H9 (cell line): ENCODE measurements around the gene WRAP73. TPM values are rescaled to one million over a fixed set of nuclear protein-coding genes. Genes with fewer than 3 reads are reported as not detected.

ENCODE experiments used
- DNase-seq: peaks from one replicate; pipeline ENCODE4 v3.0.0-alpha.2; 2017
- H2AFZ ChIP-seq: one replicate; pipeline ENCODE4 v1.6.1; 2013; ENCODE audit warnings: mild to moderate bottlenecking, low read length, control low read depth, moderate library complexity
- H2AK5ac ChIP-seq: 2 replicates; pipeline ENCODE4 v1.6.1; 2013; ENCODE audit warnings: low read length, control low read depth, mixed read lengths; ENCODE audit not compliant: insufficient read length
- H2BK120ac ChIP-seq: one replicate; pipeline ENCODE4 v1.6.1; 2013; ENCODE audit warnings: low read depth, mild to moderate bottlenecking, low read length, control low read depth, inconsistent platforms; ENCODE audit not compliant: poor library complexity, severe bottlenecking
- H2BK12ac ChIP-seq: 2 replicates; pipeline ENCODE4 v1.6.1; 2013; ENCODE audit warnings: low read length, control low read depth, mixed read lengths, low read depth; ENCODE audit not compliant: insufficient read length
- H2BK15ac ChIP-seq: 2 replicates; pipeline ENCODE4 v1.6.1; 2013; ENCODE audit warnings: low read depth, low read length, control low read depth
- H2BK20ac ChIP-seq: one replicate; pipeline ENCODE4 v1.6.1; 2013; ENCODE audit warnings: low read depth, mild to moderate bottlenecking, low read length, control low read depth, inconsistent platforms; ENCODE audit not compliant: poor library complexity, severe bottlenecking
- H2BK5ac ChIP-seq: 2 replicates; pipeline ENCODE4 v1.6.1; 2013; ENCODE audit warnings: low read length, control low read depth, mixed read lengths; ENCODE audit not compliant: insufficient read length
- H3K14ac ChIP-seq: 2 replicates; pipeline ENCODE4 v1.6.1; 2013; ENCODE audit warnings: low read length, control low read depth; ENCODE audit not compliant: insufficient read depth
- H3K18ac ChIP-seq: 2 replicates; pipeline ENCODE4 v1.6.1; 2013; ENCODE audit warnings: low read depth, mild to moderate bottlenecking, mixed read lengths, low read length, control low read depth; ENCODE audit not compliant: insufficient read length
- H3K23ac ChIP-seq: 2 replicates; pipeline ENCODE4 v1.6.1; 2013; ENCODE audit warnings: low read length, control low read depth, mixed read lengths, low read depth; ENCODE audit not compliant: insufficient read length
- H3K23me2 ChIP-seq: 2 replicates; pipeline ENCODE4 v1.6.1; 2013; ENCODE audit warnings: low read depth, mild to moderate bottlenecking, mixed read lengths, low read length, control low read depth; ENCODE audit not compliant: insufficient read length, poor library complexity, severe bottlenecking
- H3K27ac ChIP-seq: 2 replicates; pipeline ENCODE4 v1.5.1; 2013; ENCODE audit warnings: low read length, control low read depth, mixed read lengths, low read depth; ENCODE audit not compliant: insufficient read length
- H3K27me3 ChIP-seq: 2 replicates; pipeline ENCODE4 v1.6.1; 2013; ENCODE audit warnings: low read length, control low read depth, inconsistent platforms; ENCODE audit not compliant: insufficient read depth
- H3K4ac ChIP-seq: 2 replicates; pipeline ENCODE4 v1.6.1; 2013; ENCODE audit warnings: low read depth, mild to moderate bottlenecking, control low read depth, inconsistent platforms, low read length, moderate library complexity
- H3K4me1 ChIP-seq: 2 replicates; pipeline ENCODE4 v1.6.1; 2013; ENCODE audit warnings: low read length, control low read depth, inconsistent platforms; ENCODE audit not compliant: insufficient read depth
- H3K4me2 ChIP-seq: 2 replicates; pipeline ENCODE4 v1.6.1; 2013; ENCODE audit warnings: low read length, control low read depth, mixed read lengths; ENCODE audit not compliant: insufficient read length, insufficient read depth
- H3K56ac ChIP-seq: 2 replicates; pipeline ENCODE4 v1.6.1; 2013; ENCODE audit warnings: low read depth, mild to moderate bottlenecking, mixed read lengths, low read length, control low read depth; ENCODE audit not compliant: insufficient read length
- H3K79me1 ChIP-seq: 2 replicates; pipeline ENCODE4 v1.6.1; 2013; ENCODE audit warnings: low read depth, mild to moderate bottlenecking, moderate library complexity, low read length, control low read depth, inconsistent platforms; ENCODE audit not compliant: insufficient read depth, poor library complexity, severe bottlenecking
- H3K79me2 ChIP-seq: 2 replicates; pipeline ENCODE4 v1.6.1; 2013; ENCODE audit warnings: low read length, control low read depth, inconsistent platforms; ENCODE audit not compliant: insufficient read depth
- H3K9ac ChIP-seq: 2 replicates; pipeline ENCODE4 v1.6.1; 2013; ENCODE audit warnings: low read length, control low read depth, mixed read lengths; ENCODE audit not compliant: insufficient read length; ENCODE audit errors: extremely low read depth
- H3K9me3 ChIP-seq: one replicate; pipeline ENCODE4 v1.6.1; 2013; ENCODE audit warnings: low read depth, low read length, inconsistent platforms; ENCODE audit not compliant: control insufficient read depth
- H3T11ph ChIP-seq: one replicate; pipeline ENCODE4 v1.6.1; 2013; ENCODE audit warnings: mild to moderate bottlenecking, low read length, control low read depth, inconsistent platforms
- H4K20me1 ChIP-seq: one replicate; pipeline ENCODE4 v1.6.1; 2013; ENCODE audit not compliant: control insufficient read depth, insufficient read length, insufficient read depth
- H4K5ac ChIP-seq: 2 replicates; pipeline ENCODE4 v1.6.1; 2013; ENCODE audit warnings: low read depth, mild to moderate bottlenecking, mixed read lengths, low read length, control low read depth; ENCODE audit not compliant: insufficient read length
- H4K8ac ChIP-seq: replicated peaks from 2 replicates; pipeline ENCODE4 v1.6.1; 2013; ENCODE audit warnings: low read length, control low read depth, mixed read lengths, low read depth; ENCODE audit not compliant: insufficient read length
- H4K91ac ChIP-seq: 2 replicates; pipeline ENCODE4 v1.6.1; 2013; ENCODE audit warnings: low read depth, mild to moderate bottlenecking, moderate library complexity, mixed read lengths, low read length, control low read depth; ENCODE audit not compliant: insufficient read length
- H3K27ac Mint-ChIP-seq, 3 experiments: 2 replicates in 2 of 3; 3 replicates in 1 of 3; pipeline ENCODE4 v1.8.0; 2020 to 2021; ENCODE audit warnings: mixed read lengths in 3 of 3, mild to moderate bottlenecking in 1 of 3, moderate library complexity in 1 of 3
- H3K27me3 Mint-ChIP-seq: 2 replicates; pipeline ENCODE4 v1.8.0; 2021; ENCODE audit warnings: low read depth, mild to moderate bottlenecking, moderate library complexity, mixed read lengths
- H3K36me3 Mint-ChIP-seq, 3 experiments: 2 replicates in 2 of 3; 3 replicates in 1 of 3; pipeline ENCODE4 v1.8.0; 2020 to 2021; ENCODE audit warnings: low read depth in 3 of 3, mixed read lengths in 3 of 3; ENCODE audit not compliant: insufficient read depth in 1 of 3
- H3K4me1 Mint-ChIP-seq, 2 experiments: 2 replicates each; pipeline ENCODE4 v1.8.0; 2020; ENCODE audit warnings: mixed read lengths in 2 of 2
- H3K4me3 Mint-ChIP-seq, 2 experiments: 2 replicates in 1 of 2; 3 replicates in 1 of 2; pipeline ENCODE4 v1.8.0; 2020 to 2021; ENCODE audit warnings: mild to moderate bottlenecking in 2 of 2, mixed read lengths in 2 of 2, moderate library complexity in 1 of 2
- H3K9me3 Mint-ChIP-seq, 2 experiments: 2 replicates in 1 of 2; 3 replicates in 1 of 2; pipeline ENCODE4 v1.8.0; 2020; ENCODE audit warnings: mild to moderate bottlenecking in 2 of 2, mixed read lengths in 2 of 2, moderate library complexity in 1 of 2
- WGBS: extraction: QIAGEN DNeasy Blood & Tissue Kit; methylation state at CpG from one replicate; pipeline ENCODE4 v1.1.7; 2013; ENCODE audit warnings: missing lambda C conversion rate, low lambda C conversion rate, mixed read lengths; ENCODE audit not compliant: insufficient read length; ENCODE audit errors: extremely low coverage; 5-methylcytosine and 5-hydroxymethylcytosine counted together
- total RNA-seq: library from RNA; stranded (reverse); gene quantifications from 2 replicates; pipeline ENCODE4 v1.2.1, GENCODE V29; 2021
- TF ChIP-seq, protein P1 (sequence below): fragments of 200-600 bp; sonication (generic); conservative IDR thresholded peaks from 3 replicates; pipeline ENCODE4 v1.8.0; 2021; ENCODE audit warnings: antibody characterized with exemption, mild to moderate bottlenecking

WRAP73 gene
- total RNA-seq, 1 experiment from 2014 or later, result 28.4 TPM

DNA sequence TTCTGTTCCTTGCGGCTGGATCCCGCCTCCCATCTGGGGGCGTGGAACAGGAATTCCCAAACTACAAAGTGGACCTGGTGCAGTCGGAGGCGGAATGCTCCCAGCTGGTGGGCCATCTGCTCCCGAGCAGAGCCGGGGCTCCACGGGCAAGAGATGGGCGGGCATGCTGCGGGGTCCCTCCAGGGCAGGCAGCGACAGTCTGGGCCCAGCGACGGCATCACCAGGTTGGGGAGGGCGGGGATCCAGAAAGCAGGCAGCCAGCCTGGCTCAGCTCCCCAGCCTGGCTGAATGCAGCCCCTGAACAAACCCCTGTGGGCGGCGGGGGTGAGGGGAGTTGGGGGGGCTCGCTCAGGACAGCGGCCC, 42.2 kb downstream of the WRAP73 start:
- Histone ChIP-seq H3K23ac (no peak overlapping the region), H2BK120ac (no peak overlapping the region), H2AFZ (no peak overlapping the region), H3K23me2 (peaks cover 5% of the 10 kb centered on the region), H3T11ph (no peak overlapping the region), H3K79me2 (no peaks in the 10 kb centered on the region), H3K14ac (no peak overlapping the region; the same call in 1 of the 2 replicates), H3K18ac (no peak overlapping the region), H2AK5ac (no peak overlapping the region), H4K5ac (no peak overlapping the region), H3K79me1 (no peaks in the 10 kb centered on the region), H2BK12ac (no peak overlapping the region), H2BK20ac (no peak overlapping the region), H3K4ac (no peak overlapping the region), H3K56ac (no peak overlapping the region), H3K9me3 (no peaks in the 10 kb centered on the region), H3K27me3 (no peaks in the 10 kb centered on the region; the same call in 1 of the 2 replicates), H3K4me1 (no peaks in the 10 kb centered on the region), H3K4me2 (no peak overlapping the region), H2BK15ac (no peak overlapping the region), H4K20me1 (no peaks in the 10 kb centered on the region), H3K9ac (no peak overlapping the region), H3K27ac (no peak overlapping the region), H4K8ac (no peak overlapping the region), H4K91ac (no peak overlapping the region), H2BK5ac (no peak overlapping the region)
- H3K9me3 Mint-ChIP-seq, result no peaks in the 10 kb centered on the region
- peaks cover 12 to 14% of the 10 kb centered on the region in 2 experiments for H3K4me1 Mint-ChIP-seq
- H3K36me3 Mint-ChIP-seq, result no peaks in the 10 kb centered on the region; a peak in 1 of 7 replicates
- peaks cover 15% of the 10 kb centered on the region for H3K27me3 Mint-ChIP-seq
- WGBS, result no CpG with 5 or more reads among the region's 18 CpGs
- TF ChIP-seq, protein P1, sequence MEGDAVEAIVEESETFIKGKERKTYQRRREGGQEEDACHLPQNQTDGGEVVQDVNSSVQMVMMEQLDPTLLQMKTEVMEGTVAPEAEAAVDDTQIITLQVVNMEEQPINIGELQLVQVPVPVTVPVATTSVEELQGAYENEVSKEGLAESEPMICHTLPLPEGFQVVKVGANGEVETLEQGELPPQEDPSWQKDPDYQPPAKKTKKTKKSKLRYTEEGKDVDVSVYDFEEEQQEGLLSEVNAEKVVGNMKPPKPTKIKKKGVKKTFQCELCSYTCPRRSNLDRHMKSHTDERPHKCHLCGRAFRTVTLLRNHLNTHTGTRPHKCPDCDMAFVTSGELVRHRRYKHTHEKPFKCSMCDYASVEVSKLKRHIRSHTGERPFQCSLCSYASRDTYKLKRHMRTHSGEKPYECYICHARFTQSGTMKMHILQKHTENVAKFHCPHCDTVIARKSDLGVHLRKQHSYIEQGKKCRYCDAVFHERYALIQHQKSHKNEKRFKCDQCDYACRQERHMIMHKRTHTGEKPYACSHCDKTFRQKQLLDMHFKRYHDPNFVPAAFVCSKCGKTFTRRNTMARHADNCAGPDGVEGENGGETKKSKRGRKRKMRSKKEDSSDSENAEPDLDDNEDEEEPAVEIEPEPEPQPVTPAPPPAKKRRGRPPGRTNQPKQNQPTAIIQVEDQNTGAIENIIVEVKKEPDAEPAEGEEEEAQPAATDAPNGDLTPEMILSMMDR, result no peak
- no peak overlapping the region for H3K27ac Mint-ChIP-seq
- DNase-seq, result no peak
- H3K4me3 Mint-ChIP-seq, result no peak overlapping the region
